ENCODE results near the gene LHX6. TPM values are rescaled to one million over a fixed set of nuclear protein-coding genes. Genes with fewer than 3 reads are reported as not detected.

Gene LHX6
- total and polyA plus RNA-seq, 2 donors from 2014 or later = 0.82 to 4.9 TPM

DNA sequence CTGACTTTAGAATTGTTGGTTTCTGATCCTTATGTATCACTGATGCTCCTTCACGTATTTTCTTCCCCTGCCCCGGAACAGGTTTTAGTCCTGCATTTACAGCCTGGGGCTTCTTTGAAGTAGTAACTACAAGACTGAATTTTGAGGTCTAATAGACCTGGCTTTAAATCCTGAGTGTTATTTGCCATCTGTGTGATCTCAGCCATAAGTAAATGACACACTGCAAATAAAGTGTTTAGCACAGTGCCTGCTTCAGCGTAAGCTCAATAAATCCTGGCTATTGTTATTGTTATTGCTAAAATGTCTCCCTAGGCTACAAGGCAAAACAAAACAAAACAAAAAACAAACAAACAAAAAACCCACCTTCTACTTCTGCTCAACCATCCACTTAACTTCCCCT, 15.6 kb upstream of the LHX6 start:
- Histone ChIP-seq H3K36me3 (ENCODE audit: control insufficient read depth in 2 of 3, insufficient read depth in 3 of 3, low read length in 3 of 3) (peaks cover 17 to 60% (median 46%) of the 10 kb centered on the region in 3 donors), H3K9ac (ENCODE audit: low read length in 3 of 3) (no peak overlapping the region), H3K27ac (ENCODE audit: low read depth in 2 of 2, low read length in 2 of 2) (no peak overlapping the region), H3K9me3 (ENCODE audit: control insufficient read depth in 2 of 3, insufficient read depth in 1 of 3, low read length in 3 of 3) (no peaks in the 10 kb centered on the region), H3K4me3 (ENCODE audit: low read length in 3 of 3) (no peak overlapping the region), H3K27me3 (ENCODE audit: control insufficient read depth, insufficient read depth, low read length) (no peaks in the 10 kb centered on the region), H3K4me1 (ENCODE audit: control insufficient read depth in 2 of 3, insufficient read depth in 2 of 3, low read depth in 1 of 3, low read length in 3 of 3) (no peaks in the 10 kb centered on the region)
- DNase-seq (no peak), FAIRE-seq (no peak)
- intact Hi-C loops (cut with DNase I) = no loop called here
- TF ChIP-seq, protein P1, sequence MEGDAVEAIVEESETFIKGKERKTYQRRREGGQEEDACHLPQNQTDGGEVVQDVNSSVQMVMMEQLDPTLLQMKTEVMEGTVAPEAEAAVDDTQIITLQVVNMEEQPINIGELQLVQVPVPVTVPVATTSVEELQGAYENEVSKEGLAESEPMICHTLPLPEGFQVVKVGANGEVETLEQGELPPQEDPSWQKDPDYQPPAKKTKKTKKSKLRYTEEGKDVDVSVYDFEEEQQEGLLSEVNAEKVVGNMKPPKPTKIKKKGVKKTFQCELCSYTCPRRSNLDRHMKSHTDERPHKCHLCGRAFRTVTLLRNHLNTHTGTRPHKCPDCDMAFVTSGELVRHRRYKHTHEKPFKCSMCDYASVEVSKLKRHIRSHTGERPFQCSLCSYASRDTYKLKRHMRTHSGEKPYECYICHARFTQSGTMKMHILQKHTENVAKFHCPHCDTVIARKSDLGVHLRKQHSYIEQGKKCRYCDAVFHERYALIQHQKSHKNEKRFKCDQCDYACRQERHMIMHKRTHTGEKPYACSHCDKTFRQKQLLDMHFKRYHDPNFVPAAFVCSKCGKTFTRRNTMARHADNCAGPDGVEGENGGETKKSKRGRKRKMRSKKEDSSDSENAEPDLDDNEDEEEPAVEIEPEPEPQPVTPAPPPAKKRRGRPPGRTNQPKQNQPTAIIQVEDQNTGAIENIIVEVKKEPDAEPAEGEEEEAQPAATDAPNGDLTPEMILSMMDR (IDR thresholded peaks at IDR 0.05; ENCODE audit: borderline replicate concordance, extremely low read depth, insufficient read depth) = no peak

DNA sequence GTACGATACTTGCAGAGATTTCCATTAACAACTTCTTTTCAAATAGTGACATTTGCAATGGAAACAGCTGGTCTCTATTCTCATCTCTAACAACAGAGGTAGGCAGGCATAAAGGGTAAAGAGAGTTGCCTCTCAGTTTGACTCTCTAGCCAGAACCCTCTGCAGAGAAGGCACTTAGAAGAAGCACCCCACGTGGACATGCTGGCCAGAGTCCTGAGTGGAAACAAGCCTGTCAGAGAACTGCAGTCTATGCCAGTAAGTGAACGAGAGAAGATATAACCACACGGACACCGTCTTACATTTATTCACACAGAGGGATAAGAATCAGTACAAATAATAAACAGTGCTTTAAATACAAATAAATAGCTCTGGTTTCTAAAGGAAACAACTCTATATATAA, 11.0 kb upstream of the LHX6 start:
- Histone ChIP-seq H3K27ac (ENCODE audit: low read depth in 2 of 2, low read length in 2 of 2) (no peak overlapping the region), H3K4me3 (ENCODE audit: low read length in 3 of 3) (no peak overlapping the region), H3K9ac (ENCODE audit: low read length in 3 of 3) (no peak overlapping the region), H3K36me3 (ENCODE audit: control insufficient read depth in 2 of 3, insufficient read depth in 3 of 3, low read length in 3 of 3) (peaks cover 10 to 46% (median 28%) of the 10 kb centered on the region in 3 donors), H3K27me3 (ENCODE audit: control insufficient read depth, insufficient read depth, low read length) (no peaks in the 10 kb centered on the region), H3K4me1 (ENCODE audit: control insufficient read depth in 2 of 3, insufficient read depth in 2 of 3, low read depth in 1 of 3, low read length in 3 of 3) (no peaks in the 10 kb centered on the region), H3K9me3 (ENCODE audit: control insufficient read depth in 2 of 3, insufficient read depth in 1 of 3, low read length in 3 of 3) (no peaks in the 10 kb centered on the region)
- intact Hi-C loops (cut with DNase I) = no loop called here
- DNase-seq = no peak
- TF ChIP-seq, protein P1 (IDR thresholded peaks at IDR 0.05; ENCODE audit: borderline replicate concordance, extremely low read depth, insufficient read depth) = no peak
- FAIRE-seq = no peak

DNA sequence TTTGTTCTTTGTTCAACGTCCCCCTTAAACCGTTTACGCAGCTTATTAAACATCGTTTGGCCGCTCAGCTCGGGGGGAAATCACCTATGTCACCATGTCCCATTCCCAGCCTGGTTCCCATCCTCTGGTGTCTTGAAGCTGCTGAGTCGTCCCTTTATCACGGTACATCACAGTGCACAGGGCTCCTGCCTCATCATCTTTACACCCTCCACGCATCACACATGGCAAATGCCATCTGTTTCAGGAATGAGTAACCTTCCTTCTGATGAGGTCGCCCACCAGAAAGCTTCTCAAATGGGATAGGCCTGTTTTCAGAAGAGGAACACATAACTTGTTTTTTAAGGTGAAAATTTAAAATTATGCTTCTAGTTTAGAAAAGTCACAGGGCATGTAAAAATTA, 7.9 kb upstream of the LHX6 start:
- DNase-seq (no peak), FAIRE-seq (no peak)
- Histone ChIP-seq H3K4me3 (ENCODE audit: low read length in 3 of 3) (no peak overlapping the region), H3K9ac (ENCODE audit: low read length in 3 of 3) (no peak overlapping the region), H3K36me3 (ENCODE audit: control insufficient read depth in 2 of 3, insufficient read depth in 3 of 3, low read length in 3 of 3) (peaks cover 2 to 22% (median 9%) of the 10 kb centered on the region in 3 donors), H3K9me3 (ENCODE audit: control insufficient read depth in 2 of 3, insufficient read depth in 1 of 3, low read length in 3 of 3) (no peaks in the 10 kb centered on the region), H3K27ac (ENCODE audit: low read depth in 2 of 2, low read length in 2 of 2) (no peak overlapping the region), H3K4me1 (ENCODE audit: control insufficient read depth in 2 of 3, insufficient read depth in 2 of 3, low read depth in 1 of 3, low read length in 3 of 3) (no peaks in the 10 kb centered on the region), H3K27me3 (ENCODE audit: control insufficient read depth, insufficient read depth, low read length) (peaks cover 3% of the 10 kb centered on the region)
- intact Hi-C loops (cut with DNase I) = no loop called here
- TF ChIP-seq, protein P1 (IDR thresholded peaks at IDR 0.05; ENCODE audit: borderline replicate concordance, extremely low read depth, insufficient read depth) = no peak

All from kidney (tissue), 14 donors.